Left ventricle myocardium superior (tissue), 1 donor: ENCODE results near the gene DAAM2. TPM values are rescaled to one million over a fixed set of nuclear protein-coding genes. Genes with fewer than 3 reads are reported as not detected.

Experiments used
- ATAC-seq: fragments of 200-7000 bp; cut with Tn5 transposase; one replicate; pipeline ENCODE4 v1.9.1; 2020; ENCODE audit warnings: mild to moderate bottlenecking, moderate library complexity
- DNase-seq: peaks from one replicate; pipeline ENCODE4 v3.0.0-alpha.2; 2020
- intact Hi-C: fragments of 100-400 bp; cut with micrococcal nuclease; formaldehyde crosslinking; loops from one replicate; pipeline ENCODE4 v1.11.0; 2022
- total RNA-seq: library from RNA; stranded (reverse); fragmentation: NEBNext Ultra II Directional; extraction: Animal tissue kit (Norgen Biotek cat#: 25700); gene quantifications from one replicate; pipeline ENCODE4 v1.2.1, GENCODE V29; 2021
- donor health status: DM: no; HTN: yes; CAD: no; lungs with severe emphysema.

The DAAM2 gene
- total RNA-seq, 1 donor from 2014 or later = 16.1 TPM

- ATAC-seq (no peak), DNase-seq (no peak)
- intact Hi-C loops = no loop called here
Measured at GRCh38 chr6:39870950-39871349, 78.8 kb downstream of the DAAM2 start.

GRCh38 chr6:39873439-39873838, 81.3 kb downstream of the DAAM2 start:
- intact Hi-C loops = no loop called here
- ATAC-seq (no peak), DNase-seq (no peak)

GRCh38 chr6:39876111-39876510, 83.9 kb downstream of the DAAM2 start:
- no peak for ATAC-seq
- intact Hi-C loops = no loop called here
- no peak for DNase-seq

DNA sequence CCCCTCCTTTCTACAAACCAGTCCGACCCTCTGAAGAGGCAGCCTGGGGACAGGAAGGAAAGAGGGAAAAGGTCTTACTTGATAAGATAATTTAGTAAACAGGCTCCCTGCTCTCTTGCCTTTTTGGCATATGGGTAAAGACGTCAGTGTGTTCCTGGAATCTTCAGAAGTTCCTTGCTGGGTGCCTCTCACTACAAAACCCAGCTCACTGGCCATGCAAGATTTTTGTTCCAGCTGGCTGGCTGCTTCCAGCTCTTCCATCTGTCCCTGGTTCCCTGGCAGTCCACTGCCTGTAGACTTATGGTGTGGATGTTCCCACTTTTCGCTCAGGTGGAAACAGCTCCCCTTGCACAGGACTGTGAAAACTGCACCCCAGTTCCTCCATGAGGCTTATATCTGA, 84.7 kb downstream of the DAAM2 start:
- ATAC-seq = no peak
- DNase-seq = no peak
- intact Hi-C loops = no loop called here

DNA sequence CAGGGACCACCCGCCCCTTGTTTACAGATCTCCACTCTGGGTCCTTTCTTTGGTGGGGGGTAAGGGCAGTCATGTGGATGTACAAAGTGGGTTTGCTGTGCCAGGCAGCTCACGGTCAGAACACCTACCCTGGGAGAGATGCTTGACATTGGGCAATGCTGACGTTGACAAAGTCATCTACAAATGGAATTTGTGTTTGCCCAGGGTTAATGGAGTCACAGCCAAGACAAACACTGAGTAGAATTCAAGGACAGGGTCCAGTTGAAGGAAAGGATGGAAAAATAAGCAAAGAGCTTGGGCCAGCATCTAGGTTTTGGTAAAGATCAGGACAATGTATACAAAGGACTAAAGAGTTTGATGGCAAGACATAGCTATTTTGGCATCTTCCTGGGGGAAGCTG, 87.4 kb downstream of the DAAM2 start:
- intact Hi-C loops = no loop called here
- DNase-seq (no peak), ATAC-seq (no peak)

DNA sequence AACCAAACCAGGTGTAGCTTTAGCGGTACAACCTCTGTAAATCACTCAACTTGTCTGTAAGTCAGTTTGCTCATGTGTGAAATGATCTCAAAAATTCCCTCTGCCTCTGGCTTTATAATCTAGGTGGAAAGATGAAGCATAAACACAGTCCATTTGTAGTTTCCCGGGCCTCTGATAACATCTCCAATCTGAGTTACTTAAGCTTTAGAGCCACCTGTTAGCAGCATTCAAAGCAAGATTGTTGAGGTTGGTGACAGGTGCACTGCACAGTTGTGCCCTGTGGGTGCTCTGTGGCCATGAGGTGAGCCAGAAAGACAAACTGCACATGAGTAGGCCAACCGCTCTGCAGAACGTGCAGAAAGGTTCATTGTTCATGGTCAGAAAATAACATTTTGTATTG, 88.4 kb downstream of the DAAM2 start:
- intact Hi-C loops = no loop called here
- ATAC-seq (no peak), DNase-seq (no peak)

GRCh38 chr6:39881851-39882530, 89.8 kb downstream of the DAAM2 start:
- intact Hi-C loops = no loop called here
- peak; percentile 46 for DNase-seq
- peak; percentile 47 for ATAC-seq

- peak; percentile 62 for DNase-seq
- intact Hi-C loops = no loop called here
- peak; percentile 68 for ATAC-seq
Measured at GRCh38 chr6:39882531-39882899, 90.3 kb downstream of the DAAM2 start.

DNA sequence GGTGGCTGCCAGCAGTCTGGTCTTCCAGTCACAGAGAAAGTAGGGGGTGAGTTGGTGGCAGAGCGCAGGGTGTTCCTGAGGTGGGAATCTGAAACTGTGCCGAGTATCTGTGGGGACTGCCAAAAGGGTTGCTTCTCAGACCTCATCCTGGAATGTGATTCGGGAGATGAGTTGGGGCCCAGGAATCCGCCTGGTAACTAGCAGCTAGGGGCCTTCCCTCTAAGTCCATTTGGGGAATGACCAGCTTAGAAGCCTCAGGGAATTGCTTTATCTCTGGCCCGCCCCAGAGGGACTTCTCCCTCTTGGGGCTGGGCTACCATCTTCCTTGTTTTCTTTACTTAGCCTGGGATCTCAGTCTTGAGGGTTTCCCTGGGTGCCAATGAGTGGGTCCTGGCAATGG, 92.5 kb downstream of the DAAM2 start:
- no peak for DNase-seq
- ATAC-seq = no peak
- intact Hi-C loops = no loop called here

- intact Hi-C loops = no loop called here
- DNase-seq (no peak), ATAC-seq (no peak)
Measured at GRCh38 chr6:39885691-39886090, 93.5 kb downstream of the DAAM2 start.

GRCh38 chr6:39886871-39887270, 94.7 kb downstream of the DAAM2 start:
- intact Hi-C loops = no loop called here

DNA sequence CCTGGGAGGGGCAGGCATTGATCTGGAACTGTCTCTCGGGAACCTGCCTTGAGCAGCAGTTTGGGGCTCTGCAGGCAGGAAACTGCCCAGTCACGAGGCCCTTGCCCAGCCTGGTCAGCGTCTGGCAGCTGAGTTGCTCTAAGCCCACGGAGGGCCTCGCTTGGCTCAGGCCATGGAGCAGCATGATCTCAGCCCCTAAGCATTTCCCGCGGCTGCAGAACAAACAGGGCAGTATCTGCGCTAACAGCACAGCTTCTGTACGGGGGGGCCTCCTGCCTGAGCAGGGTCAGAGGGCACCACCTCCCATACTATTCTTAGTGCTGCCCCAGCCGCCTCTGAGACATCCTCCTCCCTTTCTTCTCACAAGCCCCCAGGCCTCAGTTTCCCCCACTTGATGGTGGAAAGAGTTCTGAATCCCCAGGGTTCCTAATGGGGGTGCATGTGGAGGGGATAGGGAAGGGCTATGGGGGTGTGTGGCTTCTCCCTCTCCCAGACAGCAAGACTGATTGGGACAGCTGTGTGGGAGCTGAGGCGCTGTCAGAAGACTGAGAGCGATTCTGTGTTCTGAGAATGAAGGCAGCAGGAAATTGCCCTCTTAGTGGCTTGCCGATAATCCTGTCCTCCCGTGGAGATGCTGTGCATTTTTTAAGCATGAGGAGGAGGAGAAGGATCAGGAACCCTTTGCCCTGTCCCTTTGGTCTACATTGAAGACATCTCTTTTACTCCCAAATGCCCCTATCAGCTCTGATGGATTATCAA, 95.7 kb downstream of the DAAM2 start:
- intact Hi-C loops = no loop called here
- DNase-seq (peak; percentile 87), ATAC-seq (peak; percentile 95)

More at GRCh38 chr6:39886871-39887270, 94.7 kb downstream of the DAAM2 start:
- no peak for ATAC-seq
- DNase-seq = no peak

GRCh38 chr6:39889229-39889628, 97.1 kb downstream of the DAAM2 start:
- ATAC-seq = no peak
- intact Hi-C loops = no loop called here
- no peak for DNase-seq

DNA sequence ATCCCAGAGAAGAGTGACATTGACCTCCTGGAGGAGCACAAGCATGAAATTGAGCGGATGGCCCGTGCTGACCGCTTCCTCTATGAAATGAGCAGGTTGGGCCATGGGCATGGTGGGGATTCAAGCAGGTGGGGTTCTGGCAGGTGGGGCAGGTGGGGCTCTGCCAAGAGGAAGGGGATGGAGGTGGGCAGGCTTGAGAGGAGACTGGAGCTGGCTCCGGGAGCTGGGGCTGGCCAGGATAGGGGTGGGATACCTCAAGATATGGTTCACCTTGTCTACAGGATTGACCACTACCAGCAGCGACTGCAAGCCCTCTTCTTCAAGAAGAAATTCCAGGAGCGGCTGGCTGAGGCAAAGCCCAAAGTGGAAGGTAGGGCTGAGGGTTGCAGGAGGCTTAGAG, 99.2 kb downstream of the DAAM2 start:
- DNase-seq (no peak), ATAC-seq (no peak)
- intact Hi-C loops = no loop called here

DNA sequence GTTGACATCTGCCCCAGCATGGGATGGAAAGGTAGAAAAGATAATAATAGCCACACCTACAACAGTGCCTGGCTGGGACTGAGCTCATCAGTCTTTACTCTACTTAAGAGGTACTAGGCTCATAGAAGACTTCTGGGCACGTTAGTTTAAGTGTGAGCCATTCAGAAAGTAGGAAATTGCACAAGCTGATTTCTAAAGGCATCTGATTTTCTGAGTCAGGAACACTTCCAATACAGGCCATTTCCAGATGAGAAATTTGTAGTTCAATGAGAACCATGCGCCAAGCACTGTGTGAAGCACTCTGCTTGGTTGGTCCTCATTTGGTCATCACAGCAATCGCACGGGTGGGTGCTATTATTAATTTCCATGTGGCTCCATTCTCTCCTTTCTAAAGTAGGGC, 99.8 kb downstream of the DAAM2 start:
- intact Hi-C loops = no loop called here
- ATAC-seq = no peak
- DNase-seq = no peak

GRCh38 chr6:39892490-39893129, 100.4 kb downstream of the DAAM2 start:
- DNase-seq = peak; percentile 77
- peak; percentile 58 for ATAC-seq
- intact Hi-C loops = no loop called here

GRCh38 chr6:39893286-39893685, 101.1 kb downstream of the DAAM2 start:
- DNase-seq (no peak), ATAC-seq (no peak)
- intact Hi-C loops = no loop called here

- no peak for DNase-seq
- intact Hi-C loops = no loop called here
- ATAC-seq = no peak
Measured at GRCh38 chr6:39896701-39897100, 104.5 kb downstream of the DAAM2 start.

DNA sequence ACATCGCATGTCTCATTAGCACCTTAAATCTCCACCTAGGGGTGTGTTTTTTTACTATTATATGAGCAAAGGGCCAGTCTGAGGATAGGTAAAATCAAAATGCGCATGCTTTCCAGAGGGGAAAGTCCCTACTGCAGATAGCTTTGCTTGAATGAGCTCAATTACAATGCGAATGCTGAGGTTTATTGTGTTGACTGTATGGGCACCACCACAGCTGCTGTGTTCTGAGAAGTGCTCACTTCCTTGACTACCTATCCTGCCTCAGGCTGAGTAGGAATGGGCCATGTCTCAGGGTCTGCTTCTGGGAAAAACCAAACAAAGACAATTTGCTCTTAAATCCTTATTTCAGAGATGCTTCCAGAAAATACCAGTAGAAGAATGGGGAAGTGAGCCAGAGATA, 105.5 kb downstream of the DAAM2 start:
- DNase-seq = no peak
- intact Hi-C loops = no loop called here
- ATAC-seq = no peak

GRCh38 chr6:39898625-39899024, 106.4 kb downstream of the DAAM2 start:
- ATAC-seq = no peak
- DNase-seq = no peak
- intact Hi-C loops = no loop called here
